Breast epithelium (tissue), 3 donors: ENCODE data around the gene SSTR3.

Experiments
- CTCF ChIP-seq, 3 donors: fragments of 450-650 bp; IDR thresholded peaks; one replicate each; pipeline ENCODE4 v1.5.1; 2016 to 2017; ENCODE audit warnings: antibody characterized with exemption in 3 of 3, mild to moderate bottlenecking in 3 of 3, moderate library complexity in 3 of 3
- POLR2AphosphoS5 ChIP-seq, 3 donors: sonication (generic); formaldehyde crosslinking; IDR thresholded peaks; one replicate each; pipeline ENCODE4 v1.6.1; 2017; ENCODE audit warnings: antibody characterized with exemption in 3 of 3

- no peak for TF ChIP-seq CTCF (IDR thresholded peaks at IDR 0.05)
- no peak for TF ChIP-seq POLR2AphosphoS5 (IDR thresholded peaks at IDR 0.05)
Measured at GRCh38 chr22:37211866-37212173, 457 bp downstream of the SSTR3 start.
